ENCODE measurements around the gene RAP2B. TPM values are rescaled to one million over a fixed set of nuclear protein-coding genes. Genes with fewer than 3 reads are reported as not detected.

Gene RAP2B
- total RNA-seq, 2 experiments from 2014 or later: 13.8 to 14.8 TPM

DNA sequence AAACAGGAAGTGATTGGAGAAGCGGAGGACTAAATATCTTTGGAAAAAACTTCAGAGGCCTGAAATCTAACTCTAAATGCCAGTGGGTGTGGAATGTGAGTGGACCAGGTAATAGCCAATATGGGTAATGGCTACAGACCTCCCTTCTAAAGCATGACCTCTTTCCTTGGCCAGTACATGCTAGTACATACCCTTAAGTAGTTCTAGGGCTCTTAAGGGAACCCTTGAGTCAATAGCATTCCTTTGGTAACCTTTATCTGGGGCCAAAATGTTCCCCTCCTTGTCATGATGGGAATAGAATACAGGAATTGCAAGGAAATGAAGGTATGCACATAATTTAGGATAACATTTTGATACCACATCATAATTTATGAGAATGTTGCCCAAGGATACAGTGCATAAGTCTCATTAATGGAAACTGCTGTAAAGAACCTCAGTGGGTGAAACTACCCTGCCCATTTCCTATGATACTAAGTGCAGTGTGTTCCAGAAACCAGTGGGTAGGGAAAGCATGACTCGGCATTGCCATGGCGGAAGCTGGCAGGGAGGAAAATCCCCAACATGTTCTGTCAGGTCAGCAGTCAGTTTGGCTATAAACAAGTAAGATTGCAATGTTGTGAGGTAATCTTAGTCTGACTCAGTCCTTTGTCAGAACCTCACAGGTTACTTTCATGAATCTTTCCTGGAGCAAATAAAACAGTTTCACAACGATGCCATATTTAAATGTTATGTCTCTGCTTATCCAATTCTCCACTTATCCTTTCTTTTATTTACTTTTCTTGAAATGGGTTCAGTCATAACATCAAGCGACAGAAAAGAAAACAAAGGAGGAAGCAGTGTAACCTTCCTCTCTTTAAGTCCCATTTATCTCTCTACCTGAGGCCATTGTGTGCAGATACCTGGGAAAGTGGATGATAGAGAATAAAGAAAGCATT, 23.5 kb upstream of the RAP2B start:
- TF ChIP-seq, protein P1, sequence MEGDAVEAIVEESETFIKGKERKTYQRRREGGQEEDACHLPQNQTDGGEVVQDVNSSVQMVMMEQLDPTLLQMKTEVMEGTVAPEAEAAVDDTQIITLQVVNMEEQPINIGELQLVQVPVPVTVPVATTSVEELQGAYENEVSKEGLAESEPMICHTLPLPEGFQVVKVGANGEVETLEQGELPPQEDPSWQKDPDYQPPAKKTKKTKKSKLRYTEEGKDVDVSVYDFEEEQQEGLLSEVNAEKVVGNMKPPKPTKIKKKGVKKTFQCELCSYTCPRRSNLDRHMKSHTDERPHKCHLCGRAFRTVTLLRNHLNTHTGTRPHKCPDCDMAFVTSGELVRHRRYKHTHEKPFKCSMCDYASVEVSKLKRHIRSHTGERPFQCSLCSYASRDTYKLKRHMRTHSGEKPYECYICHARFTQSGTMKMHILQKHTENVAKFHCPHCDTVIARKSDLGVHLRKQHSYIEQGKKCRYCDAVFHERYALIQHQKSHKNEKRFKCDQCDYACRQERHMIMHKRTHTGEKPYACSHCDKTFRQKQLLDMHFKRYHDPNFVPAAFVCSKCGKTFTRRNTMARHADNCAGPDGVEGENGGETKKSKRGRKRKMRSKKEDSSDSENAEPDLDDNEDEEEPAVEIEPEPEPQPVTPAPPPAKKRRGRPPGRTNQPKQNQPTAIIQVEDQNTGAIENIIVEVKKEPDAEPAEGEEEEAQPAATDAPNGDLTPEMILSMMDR (IDR thresholded peaks at IDR 0.05): no peak
- intact Hi-C loops (cut with DNase I, micrococcal nuclease): no loop called here
- Histone ChIP-seq H3K27me3 (ENCODE audit: control insufficient read depth in 1 of 2, insufficient read depth in 2 of 2, low read length in 2 of 2) (no peaks in the 10 kb centered on the region), H3K9me3 (ENCODE audit: control insufficient read depth in 1 of 2, insufficient read depth in 1 of 2, low read length in 2 of 2) (no peaks in the 10 kb centered on the region), H3K4me1 (ENCODE audit: insufficient read depth, low read length) (peaks cover 4% of the 10 kb centered on the region), H3K4me3 (ENCODE audit: low read length) (no peak overlapping the region), H3K36me3 (ENCODE audit: insufficient read depth, low read length) (no peaks in the 10 kb centered on the region), H3K27ac (ENCODE audit: low read depth in 1 of 2, low read length in 2 of 2) (no peak overlapping the region)
- ATAC-seq (ENCODE audit: poor library complexity) (no peak), DNase-seq (peak in 2 of 14 experiments; percentile 64 to 74)
- Mint-ChIP-seq H3K4me3 (no peak overlapping the region), H3K9me3 (no peaks in the 10 kb centered on the region), H3K27ac (no peak overlapping the region), H3K4me1 (ENCODE audit: low read depth) (peaks cover 7% of the 10 kb centered on the region), H3K36me3 (ENCODE audit: low read depth) (no peaks in the 10 kb centered on the region), H3K27me3 (no peaks in the 10 kb centered on the region)
- ChIA-PET POLR2A (no interaction called here), CTCF (no interaction called here)

DNA sequence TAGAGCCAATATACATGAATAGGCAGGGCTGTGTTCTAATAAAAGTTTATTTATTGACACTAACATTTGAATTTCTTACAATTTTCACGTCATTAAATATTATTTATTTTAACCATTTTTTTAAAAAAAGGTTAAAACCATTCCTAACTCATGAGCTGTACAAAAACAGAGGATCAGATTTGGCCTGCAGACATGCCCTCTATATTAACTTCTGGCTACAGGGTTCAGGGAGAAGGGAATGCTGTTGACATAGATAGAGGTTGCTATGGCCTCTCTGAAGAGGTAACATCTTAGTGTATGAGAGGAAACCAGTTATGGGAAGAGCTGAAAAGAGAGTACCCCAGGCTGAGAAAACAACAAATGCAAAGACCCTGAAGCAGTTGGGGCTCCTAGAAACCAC, 19.1 kb upstream of the RAP2B start:
- no peaks in the 10 kb centered on the region for H3K27me3 Mint-ChIP-seq
- H3K4me1 Mint-ChIP-seq (ENCODE audit: low read depth): peaks cover 11% of the 10 kb centered on the region
- CTCF ChIA-PET: no interaction called here

DNA sequence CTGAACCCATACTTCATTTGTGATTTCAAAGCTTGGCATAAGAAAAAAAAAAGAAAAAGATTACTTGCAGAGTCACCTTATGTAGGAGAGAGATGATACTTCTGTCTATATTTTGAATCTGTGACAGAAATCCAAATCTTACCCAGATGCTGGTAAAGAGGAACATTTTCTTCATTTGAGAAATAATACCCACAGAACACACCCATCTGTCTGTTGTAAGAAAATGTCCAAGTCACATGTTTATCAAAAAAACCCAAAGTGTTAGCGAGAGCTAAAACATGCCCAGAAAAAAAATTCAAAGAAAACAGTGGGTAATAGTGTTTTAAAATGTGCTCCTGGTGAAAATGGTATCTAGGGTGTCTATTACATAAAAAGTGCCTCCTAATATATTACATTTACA, 18.0 kb upstream of the RAP2B start:
- Mint-ChIP-seq H3K27me3 (no peaks in the 10 kb centered on the region), H3K4me1 (ENCODE audit: low read depth) (peaks cover 11% of the 10 kb centered on the region), H3K9me3 (no peaks in the 10 kb centered on the region), H3K27ac (no peak overlapping the region), H3K4me3 (no peak overlapping the region), H3K36me3 (ENCODE audit: low read depth) (no peaks in the 10 kb centered on the region)
- no peak for ATAC-seq (ENCODE audit: poor library complexity)
- Histone ChIP-seq H3K36me3 (ENCODE audit: insufficient read depth, low read length) (no peaks in the 10 kb centered on the region), H3K9me3 (ENCODE audit: control insufficient read depth in 1 of 2, insufficient read depth in 1 of 2, low read length in 2 of 2) (no peaks in the 10 kb centered on the region), H3K4me3 (ENCODE audit: low read length) (no peak overlapping the region), H3K4me1 (ENCODE audit: insufficient read depth, low read length) (peaks cover 4% of the 10 kb centered on the region), H3K27me3 (ENCODE audit: control insufficient read depth in 1 of 2, insufficient read depth in 2 of 2, low read length in 2 of 2) (no peaks in the 10 kb centered on the region), H3K27ac (ENCODE audit: low read depth in 1 of 2, low read length in 2 of 2) (no peak overlapping the region)
- TF ChIP-seq, protein P1 (IDR thresholded peaks at IDR 0.05): no peak
- intact Hi-C loops (cut with DNase I, micrococcal nuclease): no loop called here
- DNase-seq: no peak
- POLR2A ChIA-PET: no interaction called here
- CTCF ChIA-PET: no interaction called here

More for the DNA sequence above, 19.1 kb upstream of the RAP2B start:
- Histone ChIP-seq H3K4me3 (ENCODE audit: low read length) (no peak overlapping the region), H3K9me3 (ENCODE audit: control insufficient read depth in 1 of 2, insufficient read depth in 1 of 2, low read length in 2 of 2) (no peaks in the 10 kb centered on the region), H3K27me3 (ENCODE audit: control insufficient read depth in 1 of 2, insufficient read depth in 2 of 2, low read length in 2 of 2) (no peaks in the 10 kb centered on the region), H3K4me1 (ENCODE audit: insufficient read depth, low read length) (peaks cover 4% of the 10 kb centered on the region), H3K36me3 (ENCODE audit: insufficient read depth, low read length) (no peaks in the 10 kb centered on the region), H3K27ac (ENCODE audit: low read depth in 1 of 2, low read length in 2 of 2) (no peak overlapping the region)
- TF ChIP-seq, protein P1 (IDR thresholded peaks at IDR 0.05): no peak
- no peak overlapping the region for H3K27ac Mint-ChIP-seq
- ATAC-seq (ENCODE audit: poor library complexity): no peak
- POLR2A ChIA-PET: no interaction called here
- H3K9me3 Mint-ChIP-seq: no peaks in the 10 kb centered on the region
- intact Hi-C loops (cut with DNase I, micrococcal nuclease): no loop called here
- no peaks in the 10 kb centered on the region for H3K36me3 Mint-ChIP-seq (ENCODE audit: low read depth)
- DNase-seq: no peak
- no peak overlapping the region for H3K4me3 Mint-ChIP-seq

Data from CD4-positive, alpha-beta T cell (primary cell).